Keratinocyte (primary cell): ENCODE data around the gene ZNF443. TPM values are rescaled to one million over a fixed set of nuclear protein-coding genes. Genes with fewer than 3 reads are reported as not detected.
"Not testable (repeated sequence)": the region's sequence is repeated elsewhere in the genome, so short reads cannot be mapped to it uniquely, and the experiment has no call there.

Experiments
- DNase-seq: peaks from one replicate; pipeline ENCODE4 v3.0.0-alpha.2; 2011; ENCODE audit warnings: low read depth, missing footprints, low spot score
- FAIRE-seq: peaks from 2 replicates; lab custom pipeline; 2011; peaks lifted over from hg19 to GRCh38; lab: Jason Lieb, UNC
- H2AFZ ChIP-seq: 2 replicates; pipeline ENCODE4 v1.6.0; 2012; ENCODE audit warnings: low read length, control low read depth, inconsistent platforms; ENCODE audit not compliant: control insufficient read depth
- H3K27ac ChIP-seq: 2 replicates; pipeline ENCODE4 v1.5.1; 2011; ENCODE audit warnings: low read length; ENCODE audit not compliant: control insufficient read depth, insufficient read depth
- H3K27me3 ChIP-seq: 3 replicates; pipeline ENCODE4 v1.6.0; 2011; ENCODE audit warnings: low read length; ENCODE audit not compliant: control insufficient read depth, insufficient read depth; ENCODE audit errors: extremely low read depth
- H3K36me3 ChIP-seq, 2 experiments: 2 replicates in 1 of 2; 3 replicates in 1 of 2; pipeline ENCODE4 v1.5.1; 2011; ENCODE audit warnings: low read length in 2 of 2, mild to moderate bottlenecking in 1 of 2; ENCODE audit not compliant: control insufficient read depth in 2 of 2, insufficient read depth in 2 of 2; ENCODE audit errors: extremely low read depth in 1 of 2
- H3K4me1 ChIP-seq: 3 replicates; pipeline ENCODE4 v1.5.1; 2011; ENCODE audit warnings: low read length; ENCODE audit not compliant: control insufficient read depth, insufficient read depth; ENCODE audit errors: extremely low read depth
- H3K4me2 ChIP-seq: 3 replicates; pipeline ENCODE4 v1.6.0; 2011; ENCODE audit warnings: low read depth, low read length; ENCODE audit not compliant: control insufficient read depth, insufficient read depth; ENCODE audit errors: extremely low read depth
- H3K4me3 ChIP-seq, 3 experiments: fragments of 200-600 bp in 1 of 3; sonication (generic) in 1 of 3; 2 replicates in 2 of 3; 3 replicates in 1 of 3; pipeline ENCODE4 v1.5.1; 2011 to 2016; ENCODE audit warnings: low read length in 3 of 3, mild to moderate bottlenecking in 3 of 3, control low read depth in 2 of 3, inconsistent platforms in 1 of 3, low read depth in 1 of 3, mixed read lengths in 1 of 3, mixed run types in 1 of 3, moderate library complexity in 1 of 3; ENCODE audit not compliant: control insufficient read depth in 2 of 3, insufficient read depth in 2 of 3; ENCODE audit errors: extremely low read depth in 1 of 3
- H3K79me2 ChIP-seq: 2 replicates; pipeline ENCODE4 v1.6.0; 2012; ENCODE audit warnings: low read length; ENCODE audit not compliant: control insufficient read depth, insufficient read depth
- H3K9ac ChIP-seq: 3 replicates; pipeline ENCODE4 v1.6.0; 2011; ENCODE audit warnings: low read length; ENCODE audit not compliant: control insufficient read depth, insufficient read depth; ENCODE audit errors: extremely low read depth
- H3K9me1 ChIP-seq: 3 replicates; pipeline ENCODE4 v1.6.0; 2011; ENCODE audit warnings: low read length; ENCODE audit not compliant: control insufficient read depth, insufficient read depth; ENCODE audit errors: extremely low read depth
- H3K9me3 ChIP-seq: 2 replicates; pipeline ENCODE4 v1.5.1; 2012; ENCODE audit warnings: low read depth, low read length; ENCODE audit not compliant: control insufficient read depth
- H4K20me1 ChIP-seq: 3 replicates; pipeline ENCODE4 v1.6.0; 2011; ENCODE audit warnings: low read length; ENCODE audit not compliant: control insufficient read depth, insufficient read depth; ENCODE audit errors: extremely low read depth
- CTCF ChIP-seq, 3 experiments: IDR thresholded peaks in 1 of 3; conservative IDR thresholded peaks in 1 of 3; optimal IDR thresholded peaks in 1 of 3; 2 replicates in 2 of 3; 3 replicates in 1 of 3; pipeline versions ENCODE3 to v1.5.1; 2011; ENCODE audit warnings: low read length in 3 of 3, mild to moderate bottlenecking in 3 of 3, moderate library complexity in 2 of 3, control low read depth in 1 of 3, inconsistent platforms in 1 of 3; ENCODE audit not compliant: insufficient read depth in 2 of 3; ENCODE audit errors: extremely low read depth in 1 of 3
- EZH2 ChIP-seq: IDR thresholded peaks from one replicate; pipeline ENCODE4 v1.6.1; 2012; ENCODE audit warnings: inconsistent platforms, mild to moderate bottlenecking, low read length, moderate library complexity
- dilution Hi-C: fragments of 300-500 bp; cut with MboI; formaldehyde crosslinking; loops from one replicate; pipeline ENCODE4 v1.7.0; 2020; ENCODE audit warnings: low sequenced_read_pairs; ENCODE audit not compliant: extremely low pct_ligation_motif_present
- polyA plus RNA-seq, 5 experiments: library from polyadenylated mRNA; depleted of rRNA in 3 of 5; stranded (reverse) in 3 of 5; stranded (forward) in 1 of 5; unstranded in 1 of 5; fragments of >200 nt; gene quantifications; 1 replicate in 1 of 5; 2 replicates in 3 of 5; 3 replicates in 1 of 5; pipeline versions ENCODE4 v1.2.1 to v1.2.3, GENCODE V29; 2011 to 2012; ENCODE audit warnings: missing spikeins in 2 of 5, low read depth in 1 of 5, low replicate concordance in 1 of 5

ZNF443 gene
- polyA plus RNA-seq, 1 donor (not counting 4 experiments of a cell fraction or from before 2014, with no cell fraction given), result 3.1 TPM

DNA sequence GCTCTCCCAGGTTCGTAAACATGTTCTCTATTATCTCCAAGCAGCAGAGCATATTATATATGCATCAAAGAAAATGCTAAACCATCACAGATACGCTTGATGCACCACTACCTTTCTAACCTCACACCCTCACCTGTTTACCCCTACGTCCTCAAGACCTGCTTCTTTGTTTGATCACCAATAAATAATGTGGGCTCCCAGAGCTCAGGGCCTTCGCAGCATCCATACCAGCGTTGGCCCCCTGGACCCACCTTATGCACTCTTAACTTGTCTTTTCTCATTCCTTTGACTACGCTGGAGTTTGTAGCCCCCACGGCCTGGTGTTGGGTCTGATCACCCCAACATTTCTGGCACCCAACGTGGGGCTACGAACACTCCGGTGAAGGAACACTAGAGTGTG is 10.0 kb upstream of the ZNF443 start:
- Histone ChIP-seq H3K36me3 (no peaks in the 10 kb centered on the region), H3K9ac (no peak overlapping the region), H4K20me1 (no peaks in the 10 kb centered on the region), H3K27me3 (no peaks in the 10 kb centered on the region), H3K4me1 (no peaks in the 10 kb centered on the region), H3K9me3 (peaks cover 5% of the 10 kb centered on the region), H3K79me2 (no peaks in the 10 kb centered on the region), H3K27ac (no peak overlapping the region), H2AFZ (no peak overlapping the region), H3K9me1 (no peaks in the 10 kb centered on the region), H3K4me2 (no peak overlapping the region), H3K4me3 (no peak overlapping the region)
- DNase-seq (no peak), FAIRE-seq (no peak)
- dilution Hi-C loops, result no loop called here
- no peak for TF ChIP-seq EZH2
- TF ChIP-seq CTCF (optimal IDR thresholded peaks at IDR 0.05 in 1 of 3, IDR thresholded peaks at IDR 0.05 in 1 of 3, conservative IDR thresholded peaks at IDR 0.05 in 1 of 3; ENCODE audit: extremely low read depth in 1 of 3, insufficient read depth in 2 of 3, low read length in 3 of 3), result no peak

DNA sequence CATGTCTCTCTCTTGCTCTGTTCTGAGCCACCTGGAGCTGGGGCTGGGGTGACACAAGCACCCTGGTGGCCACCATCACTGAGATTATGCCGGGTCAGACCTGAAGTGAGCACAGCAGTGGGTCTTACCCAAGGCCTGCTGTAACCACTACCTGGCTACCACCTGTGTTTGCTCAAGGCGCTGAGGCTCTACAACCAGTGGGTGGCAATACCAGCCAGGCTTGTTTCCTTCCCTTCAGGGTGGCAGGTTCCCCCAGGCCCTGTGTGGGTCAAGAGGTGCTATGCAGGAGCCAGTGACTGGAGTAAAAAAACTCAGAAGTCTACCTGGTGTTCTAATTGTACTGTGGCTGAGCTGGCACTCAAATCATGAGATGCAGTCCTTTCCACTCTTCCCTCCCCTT is 8.0 kb upstream of the ZNF443 start:
- dilution Hi-C loops, result no loop called here
- H3K4me3 ChIP-seq, result no peak overlapping the region
- TF ChIP-seq EZH2 (no peak), CTCF (optimal IDR thresholded peaks at IDR 0.05 in 1 of 3, IDR thresholded peaks at IDR 0.05 in 1 of 3, conservative IDR thresholded peaks at IDR 0.05 in 1 of 3; ENCODE audit: extremely low read depth in 1 of 3, insufficient read depth in 2 of 3, low read length in 3 of 3) (no peak)
- H3K27ac ChIP-seq, result no peak overlapping the region
- H3K9me1 ChIP-seq, result no peaks in the 10 kb centered on the region
- no peak overlapping the region for H2AFZ ChIP-seq
- peaks cover 5% of the 10 kb centered on the region for H3K9me3 ChIP-seq
- no peaks in the 10 kb centered on the region for H3K79me2 ChIP-seq
- no peaks in the 10 kb centered on the region for H3K27me3 ChIP-seq
- DNase-seq (no peak), FAIRE-seq (no peak)
- no peak overlapping the region for H3K9ac ChIP-seq
- H3K4me2 ChIP-seq, result no peak overlapping the region
- H3K4me1 ChIP-seq, result no peaks in the 10 kb centered on the region
- H3K36me3 ChIP-seq, result no peaks in the 10 kb centered on the region
- H4K20me1 ChIP-seq, result no peaks in the 10 kb centered on the region

GRCh38 chr19:12439686-12440540 is 908 bp downstream of the ZNF443 start:
- H3K79me2 ChIP-seq, H3K4me1 ChIP-seq, H3K27me3 ChIP-seq, dilution Hi-C loops, H3K9me1 ChIP-seq, H3K9me3 ChIP-seq, H4K20me1 ChIP-seq, FAIRE-seq, H3K36me3 ChIP-seq, DNase-seq: not testable (repeated sequence)
- peak overlapping the region; percentile 74 for H3K9ac ChIP-seq
- H2AFZ ChIP-seq, result peak overlapping the region; percentile 88
- peak overlapping the region; percentile 31 for H3K27ac ChIP-seq
- peak overlapping the region; percentile 80 for H3K4me2 ChIP-seq
- H3K4me3 ChIP-seq, result peak overlapping the region; percentile 68 to 78 (median 70)
